Epidermal melanocyte (primary cell): Measurements from ENCODE around the gene IL6ST.

ENCODE experiments used
- DNase-seq: peaks from one replicate; pipeline ENCODE4 v3.0.0; 2011; ENCODE audit warnings: low spot score; ENCODE audit not compliant: insufficient read length

IL6ST gene

DNA sequence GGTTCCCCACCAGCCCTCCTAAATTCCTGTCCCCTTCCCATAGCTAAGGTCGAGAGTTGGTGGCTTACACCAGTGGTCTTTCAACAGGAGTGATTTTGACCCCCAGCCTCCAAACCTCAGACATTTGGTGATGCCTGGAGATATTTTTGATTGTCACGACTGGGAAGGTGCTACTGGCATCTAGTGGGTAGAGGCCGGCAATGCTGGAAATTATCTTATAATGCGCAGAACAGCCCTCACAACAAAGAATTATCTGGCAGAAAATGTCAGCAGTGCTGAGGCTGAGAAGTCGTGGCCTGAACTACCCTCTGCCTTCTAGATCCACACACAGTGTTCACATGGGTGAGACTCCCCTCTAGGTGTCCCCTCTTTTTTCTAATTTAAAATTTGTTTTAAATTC lies 74.0 kb downstream of the IL6ST start:
- DNase-seq: no peak

DNA sequence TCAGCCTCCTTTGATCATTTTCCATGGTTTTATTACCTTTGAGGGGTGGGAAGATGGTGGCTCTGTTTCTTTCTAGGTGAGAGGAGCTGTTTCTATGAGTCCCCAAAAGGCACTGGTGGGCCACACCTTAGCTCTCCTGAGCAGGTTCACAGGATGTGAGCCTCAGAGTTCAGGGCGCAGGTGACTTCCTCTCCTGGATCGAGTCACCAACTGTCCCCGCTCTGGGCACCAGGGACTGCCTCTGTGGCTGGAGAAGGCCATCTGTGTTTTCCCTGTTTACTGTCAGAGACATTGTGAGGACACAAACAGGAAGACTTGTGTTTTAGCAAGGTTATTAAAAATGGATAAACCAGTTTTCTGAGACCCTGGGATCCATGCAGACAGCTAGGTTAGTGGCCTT lies 75.1 kb downstream of the IL6ST start:
- no peak for DNase-seq

DNA sequence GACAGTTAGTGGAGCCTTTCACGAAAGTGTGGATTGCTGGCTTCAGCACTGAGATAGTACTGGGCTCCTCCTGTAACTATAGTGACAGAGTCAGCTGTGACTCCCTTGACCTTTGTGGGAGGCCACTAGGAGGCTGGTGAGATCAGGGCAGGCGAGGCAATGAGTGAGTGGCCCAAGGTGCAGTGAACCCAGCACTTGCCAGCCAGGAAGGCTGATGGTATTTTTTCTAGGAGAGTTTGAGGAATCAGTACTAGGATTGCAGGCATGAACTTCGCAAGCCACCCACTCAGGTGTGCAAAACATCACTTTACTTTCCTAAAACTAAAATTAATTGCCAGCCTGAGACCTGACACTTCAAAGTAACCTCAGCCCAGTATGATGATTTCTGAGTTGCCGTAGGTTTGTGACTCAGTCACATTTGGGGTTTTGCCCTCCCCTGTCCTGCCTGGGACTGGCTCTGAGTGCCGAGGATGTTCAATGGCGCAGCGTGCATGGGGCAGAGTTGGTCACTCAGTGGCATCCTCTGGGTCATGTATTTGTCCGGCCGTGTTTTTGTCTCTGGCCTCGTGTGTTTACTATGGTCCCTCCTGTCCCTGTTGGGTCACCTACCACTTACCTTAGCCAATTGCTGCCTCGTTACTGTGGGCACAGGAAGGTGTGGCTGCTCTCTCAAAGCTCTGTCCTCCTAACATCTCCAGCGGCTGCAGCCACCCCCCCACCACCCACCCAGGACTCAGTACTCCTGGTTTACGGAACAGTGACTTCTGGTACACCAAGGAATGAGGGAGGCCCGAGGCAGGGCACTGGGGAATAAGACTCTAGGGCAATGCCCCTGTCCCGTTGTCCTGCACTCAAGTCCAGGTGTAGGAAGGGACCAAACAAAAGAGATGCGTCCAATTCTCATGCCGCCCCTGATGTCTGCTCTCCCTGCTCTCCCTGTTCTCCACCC lies 76.4 kb downstream of the IL6ST start:
- DNase-seq: no peak

DNA sequence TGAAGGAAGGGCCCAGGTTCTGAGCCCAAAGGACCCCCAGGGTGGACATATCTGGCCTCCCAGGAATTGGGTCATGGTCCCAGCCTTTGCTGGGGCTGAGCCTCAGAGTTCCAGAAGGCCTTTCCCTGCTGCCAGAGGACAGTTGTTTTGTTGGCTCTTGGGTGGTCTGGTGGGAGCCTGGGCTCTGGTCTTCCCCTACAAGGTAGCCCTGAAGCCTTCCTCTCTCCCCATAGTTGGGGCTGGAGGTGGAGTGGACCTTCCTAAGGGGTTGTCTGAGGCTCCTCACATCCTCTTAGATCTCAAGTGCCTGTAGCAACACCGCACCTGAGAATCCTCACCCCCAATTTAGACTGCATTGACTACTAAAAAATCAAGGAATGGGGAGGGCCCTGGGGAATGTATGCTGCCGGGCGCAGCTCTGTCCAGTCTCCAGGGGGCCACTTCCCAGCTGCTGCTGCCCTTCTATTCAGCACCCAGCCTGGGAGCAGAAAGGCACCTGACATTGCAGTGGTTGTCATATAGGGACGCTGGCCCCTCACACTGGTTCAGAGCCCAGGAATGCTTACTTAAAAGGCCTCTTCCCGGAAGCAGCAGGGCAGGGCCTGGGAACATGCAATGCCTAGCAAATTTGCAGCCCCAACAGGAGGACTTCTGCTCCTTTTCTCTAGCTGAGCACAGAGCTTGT lies 77.2 kb downstream of the IL6ST start:
- no peak for DNase-seq

DNA sequence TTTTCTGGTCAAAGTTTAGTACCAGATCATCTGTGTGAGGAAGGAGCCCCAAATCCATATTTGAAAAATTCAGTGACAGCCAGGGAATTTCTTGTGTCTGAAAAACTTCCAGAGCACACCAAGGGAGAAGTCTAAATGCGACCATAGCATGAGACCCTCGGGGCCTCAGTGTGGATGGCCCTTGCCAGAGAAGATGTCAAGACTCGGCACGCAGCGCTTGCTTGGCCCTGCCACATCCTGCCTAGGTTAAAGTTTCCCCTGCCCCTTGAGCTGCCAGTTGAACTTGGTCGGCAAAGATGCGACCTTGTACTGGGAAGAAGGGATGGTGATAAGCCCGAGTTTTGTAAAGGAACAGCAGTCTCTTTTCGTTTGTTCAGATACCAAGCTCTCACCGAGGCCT lies 77.8 kb downstream of the IL6ST start:
- DNase-seq: no peak

DNA sequence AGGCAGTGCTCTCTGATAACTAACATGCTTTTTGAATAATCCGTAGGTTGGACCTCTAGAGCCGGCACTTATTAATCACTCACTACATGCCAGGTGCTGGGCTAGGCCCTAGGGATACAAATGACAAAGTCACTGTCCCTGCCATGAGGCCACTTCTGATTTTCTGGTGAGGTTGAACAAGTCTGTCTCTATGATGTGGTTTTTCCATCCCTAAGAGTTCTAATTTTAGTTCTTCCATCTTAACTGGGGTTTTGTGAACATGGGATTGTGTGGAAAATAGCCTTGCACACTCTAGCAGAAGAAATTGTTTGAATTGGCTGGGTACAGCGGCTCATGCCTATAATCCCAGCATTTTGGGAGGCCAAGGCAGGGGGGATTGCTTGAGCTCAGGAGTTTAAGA lies 79.0 kb downstream of the IL6ST start:
- no peak for DNase-seq

DNA sequence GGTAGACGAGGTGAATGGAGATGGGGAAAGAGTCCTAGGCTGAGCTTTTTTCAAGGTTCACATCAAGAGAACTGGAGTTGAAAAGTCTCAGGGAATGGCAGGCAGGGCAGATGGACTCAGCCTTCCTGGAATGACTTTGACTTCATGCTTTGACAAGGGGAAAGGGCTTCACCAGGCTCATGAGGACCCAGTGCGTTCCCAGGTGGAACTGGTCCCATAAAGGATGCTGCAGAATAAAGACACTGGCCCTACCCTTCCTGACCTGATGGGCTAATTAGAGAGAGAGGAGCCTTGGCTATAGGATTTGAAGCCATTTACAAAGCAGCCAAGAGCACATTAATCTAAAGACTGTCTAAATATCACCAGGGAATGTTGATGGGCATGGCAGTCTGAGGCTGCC lies 79.8 kb downstream of the IL6ST start:
- DNase-seq: no peak

DNA sequence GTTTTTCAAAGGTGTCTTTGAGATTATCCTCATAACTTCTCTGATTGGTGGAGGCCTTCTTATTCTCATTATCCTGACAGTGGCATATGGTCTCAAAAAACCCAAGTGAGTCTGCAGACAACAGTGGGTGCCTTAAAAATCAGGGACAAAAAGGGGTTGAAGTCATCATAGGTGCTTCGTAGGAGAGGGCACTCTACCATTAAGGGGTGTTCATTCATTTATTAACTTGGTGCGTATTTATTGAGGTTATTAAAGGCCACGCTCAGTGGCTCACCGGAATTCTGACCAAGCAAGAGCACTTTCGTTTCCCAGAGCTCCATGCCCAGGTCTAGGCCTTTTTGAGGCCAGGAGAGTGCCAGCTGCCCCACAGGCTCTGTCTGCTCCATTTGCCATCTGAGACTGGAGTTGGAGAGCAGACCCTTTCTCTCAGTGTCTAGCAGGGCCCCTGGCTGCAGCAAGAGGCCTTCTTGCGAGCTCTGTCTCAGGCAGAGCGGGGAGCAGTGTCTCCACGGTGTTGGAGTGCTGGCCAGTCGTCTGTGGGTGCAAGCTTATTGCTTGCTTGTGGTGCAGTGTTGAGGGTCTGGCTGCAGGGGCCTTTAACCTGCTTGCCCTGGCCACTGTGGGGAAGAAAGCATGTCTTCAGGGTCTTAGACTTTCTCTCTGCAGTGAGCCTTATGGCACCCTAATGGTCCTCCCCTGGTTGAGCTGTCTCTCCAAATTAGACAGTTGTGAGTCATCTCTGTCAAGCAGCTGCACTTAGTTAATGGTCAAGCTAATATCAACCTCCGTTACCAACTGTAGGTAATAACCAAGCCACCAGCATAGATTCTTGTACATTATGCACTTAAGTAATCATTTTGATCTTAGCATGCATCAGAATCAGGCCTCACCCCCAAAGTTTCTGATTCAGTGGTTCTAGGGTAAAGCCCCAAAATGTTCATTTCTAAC lies 81.0 kb downstream of the IL6ST start:
- no peak for DNase-seq

DNA sequence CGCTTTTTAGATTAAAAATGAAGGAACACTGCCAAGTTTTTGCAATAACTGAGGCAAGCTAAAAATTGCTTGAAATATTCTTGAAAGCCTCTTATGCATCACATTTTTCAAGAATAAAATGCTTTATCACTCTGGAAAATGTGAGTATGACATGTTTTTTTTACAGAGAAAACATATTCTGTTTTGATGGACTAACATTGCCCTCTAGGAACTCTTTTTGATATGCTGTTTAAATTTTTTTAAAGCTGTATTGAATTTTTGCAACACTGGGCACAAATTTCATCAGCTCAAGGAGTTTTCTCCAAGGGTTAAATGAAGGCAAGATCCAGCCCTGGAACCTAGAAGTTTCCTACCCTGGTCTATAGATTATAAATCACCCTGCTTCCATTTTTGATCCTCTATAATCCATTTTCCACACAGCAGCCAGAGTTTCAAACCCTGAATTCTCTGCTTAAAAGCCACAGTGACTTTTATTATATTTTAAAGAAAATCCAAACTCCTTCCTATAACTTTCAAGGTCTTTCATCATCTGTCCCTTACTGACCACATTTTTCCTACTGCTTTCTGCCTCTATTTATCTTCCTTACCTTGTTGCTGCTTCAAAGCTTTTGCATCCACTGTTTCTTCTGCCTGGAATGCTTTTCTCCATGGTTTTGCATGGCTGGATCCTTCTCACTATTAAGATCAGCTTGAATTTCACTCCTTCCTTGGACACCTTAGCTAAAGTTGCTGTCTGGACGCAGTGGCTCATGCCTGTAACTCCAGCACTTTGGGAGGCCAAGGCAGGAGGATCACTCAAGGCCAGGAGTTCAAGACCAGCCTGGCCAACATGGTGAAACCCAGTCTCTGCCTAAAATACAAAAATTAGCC lies 82.7 kb downstream of the IL6ST start:
- no peak for DNase-seq

DNA sequence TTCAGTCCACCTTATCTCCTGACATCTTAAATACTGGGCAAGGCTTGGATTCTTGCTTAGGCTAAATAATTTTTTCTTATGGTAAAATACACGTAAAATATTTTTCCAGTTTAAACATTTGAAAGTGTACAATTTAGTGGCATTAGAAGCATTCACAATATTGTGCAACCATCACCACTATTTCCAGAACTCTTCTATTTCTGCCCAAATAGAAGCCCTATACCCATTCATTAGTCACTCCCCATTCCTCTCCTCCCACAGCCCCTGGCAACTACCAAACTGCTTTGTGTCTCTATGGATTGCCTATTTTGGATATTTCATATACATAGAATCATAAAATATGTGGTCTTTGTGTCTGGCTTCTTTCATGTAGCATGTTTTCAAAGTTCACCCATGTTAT lies 86.0 kb downstream of the IL6ST start:
- no peak for DNase-seq

DNA sequence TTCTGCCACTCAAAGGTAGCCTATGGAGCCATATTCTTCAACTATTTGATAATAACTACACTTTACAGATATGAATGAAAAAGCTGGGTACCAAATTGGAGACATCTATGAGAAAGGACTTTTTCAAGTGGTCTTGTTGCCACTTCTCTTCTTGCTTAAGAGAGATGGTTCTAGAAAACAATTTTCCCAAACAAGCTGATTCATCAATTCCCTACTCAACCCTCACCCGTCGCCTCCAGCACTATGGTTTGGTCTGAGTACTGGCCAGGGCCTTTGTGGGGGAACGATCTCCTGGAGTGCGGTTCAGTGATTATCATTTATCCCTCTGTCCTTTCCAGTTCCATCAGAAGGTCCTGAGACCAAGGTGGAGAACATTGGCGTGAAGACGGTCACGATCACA lies 86.8 kb downstream of the IL6ST start:
- no peak for DNase-seq

DNA sequence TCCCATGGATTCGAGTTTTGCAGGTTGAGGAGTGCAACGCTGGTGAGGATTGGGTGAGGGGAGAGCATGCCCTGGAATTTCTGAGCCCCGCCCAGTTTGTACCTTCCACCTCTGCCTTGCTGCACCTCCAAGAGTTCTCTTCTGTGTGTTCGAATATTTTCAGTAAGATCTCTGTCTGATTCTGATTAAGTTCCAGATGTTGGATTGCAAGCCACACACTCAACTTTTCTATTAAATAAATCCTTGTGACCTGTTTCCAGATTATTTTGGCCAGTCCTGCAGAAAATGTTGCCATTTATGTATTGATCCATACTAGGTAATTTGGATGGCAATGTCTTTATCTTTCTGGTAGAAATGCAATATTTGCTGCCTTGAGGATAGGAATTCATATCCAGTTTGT lies 89.5 kb downstream of the IL6ST start:
- DNase-seq: no peak

DNA sequence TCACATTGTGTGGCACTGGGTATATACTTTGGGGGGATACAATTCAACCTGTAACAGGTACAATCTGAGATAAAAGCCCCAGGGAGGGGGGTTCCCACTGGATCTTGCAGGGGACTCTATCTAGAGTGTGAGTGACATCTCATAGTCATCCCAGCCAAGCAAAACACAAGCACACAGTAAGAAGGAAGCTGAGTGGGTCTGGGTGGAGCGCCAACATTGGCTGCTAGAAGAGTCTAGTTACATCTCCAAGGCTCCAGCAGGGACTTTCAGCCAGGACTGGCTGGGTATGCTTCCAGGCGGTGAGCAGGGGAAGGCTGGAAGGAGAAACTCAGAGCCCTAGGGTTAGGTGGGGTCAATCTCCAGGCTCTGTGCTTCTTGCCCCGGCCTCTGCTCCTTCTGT lies 90.6 kb downstream of the IL6ST start:
- DNase-seq: no peak

DNA sequence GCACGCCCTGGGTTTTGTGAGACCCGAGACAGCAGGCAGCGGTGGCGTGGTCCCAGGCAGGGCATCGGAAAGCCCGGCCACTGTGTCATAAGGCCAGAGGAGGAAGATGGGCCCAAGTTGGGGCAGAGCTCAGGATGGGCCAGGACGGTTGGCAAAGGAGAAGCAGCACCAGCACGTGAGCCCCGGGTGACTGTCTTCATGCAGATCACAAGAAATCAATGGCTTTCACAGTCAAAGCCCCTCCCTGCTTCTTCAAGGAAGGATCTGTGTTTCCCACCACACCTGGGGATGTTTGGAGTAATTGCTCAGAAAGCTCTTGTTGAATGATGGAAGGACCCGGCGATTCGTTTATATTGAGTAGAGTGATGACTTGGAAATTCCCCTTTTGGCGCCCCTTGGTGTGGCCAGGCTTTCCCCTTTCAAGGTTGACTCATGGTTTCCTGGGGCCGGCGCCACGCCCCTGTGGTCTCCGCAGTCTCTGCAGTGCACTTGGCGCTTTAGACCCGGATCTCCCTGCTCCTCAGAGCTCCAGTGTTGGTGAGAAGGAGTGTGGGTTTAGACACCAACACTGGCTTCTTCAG lies 91.6 kb downstream of the IL6ST start:
- DNase-seq: no peak

DNA sequence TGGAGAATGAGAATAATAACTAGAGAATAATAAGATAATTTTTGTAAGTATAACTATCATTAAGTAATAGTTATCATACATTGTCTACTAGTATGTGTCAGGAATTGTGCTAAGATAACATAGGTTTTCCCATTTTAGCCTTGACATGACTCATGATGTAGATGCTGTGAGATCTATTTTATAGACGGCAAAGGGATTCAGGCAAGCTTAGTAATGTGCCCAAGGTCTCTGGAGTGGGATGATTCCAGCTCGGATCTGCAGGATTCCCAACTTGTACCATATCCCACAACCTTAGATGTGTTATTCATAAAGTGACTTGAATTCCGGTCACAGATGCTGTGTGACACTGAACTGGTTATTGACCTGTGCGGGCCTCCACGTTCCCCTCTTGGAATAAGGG lies 92.1 kb downstream of the IL6ST start:
- no peak for DNase-seq

DNA sequence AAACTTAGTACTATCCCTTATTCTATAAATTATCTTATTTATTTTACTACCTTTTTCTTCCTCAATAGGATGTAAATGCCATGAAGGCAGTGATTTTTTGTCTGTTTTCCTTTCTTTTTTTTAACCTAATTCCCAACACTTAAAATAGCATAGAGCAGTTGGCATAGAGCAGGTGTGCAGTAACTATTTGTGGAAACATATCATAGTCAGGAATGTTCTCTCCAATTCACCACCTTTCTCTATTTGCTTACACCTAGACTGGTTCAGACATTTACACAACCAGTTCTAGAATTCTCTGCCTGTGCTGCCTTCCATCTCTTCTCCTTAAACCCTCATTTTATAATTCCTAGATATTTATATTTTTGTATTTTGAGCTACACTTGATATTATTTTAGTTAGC lies 94.0 kb downstream of the IL6ST start:
- no peak for DNase-seq

DNA sequence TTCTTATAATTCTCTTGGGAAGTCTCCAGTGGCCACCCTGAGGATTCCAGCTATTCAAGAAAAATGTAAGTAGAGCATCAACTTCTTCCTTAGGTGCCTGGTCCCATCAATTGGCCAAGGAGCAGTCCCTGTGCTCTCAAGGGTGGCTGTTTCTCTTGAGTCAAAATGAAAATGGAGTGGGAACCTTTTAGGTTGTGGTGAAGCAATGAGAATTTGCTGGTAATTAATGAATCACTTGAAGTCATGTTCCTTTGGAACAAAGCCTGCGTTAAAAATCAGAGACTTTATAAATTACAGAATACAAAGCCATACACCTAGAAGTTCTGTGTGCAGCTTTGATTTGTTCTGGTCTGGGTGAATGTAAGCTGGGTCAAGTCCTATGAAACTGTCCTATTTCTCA lies 94.7 kb downstream of the IL6ST start:
- DNase-seq: no peak

DNA sequence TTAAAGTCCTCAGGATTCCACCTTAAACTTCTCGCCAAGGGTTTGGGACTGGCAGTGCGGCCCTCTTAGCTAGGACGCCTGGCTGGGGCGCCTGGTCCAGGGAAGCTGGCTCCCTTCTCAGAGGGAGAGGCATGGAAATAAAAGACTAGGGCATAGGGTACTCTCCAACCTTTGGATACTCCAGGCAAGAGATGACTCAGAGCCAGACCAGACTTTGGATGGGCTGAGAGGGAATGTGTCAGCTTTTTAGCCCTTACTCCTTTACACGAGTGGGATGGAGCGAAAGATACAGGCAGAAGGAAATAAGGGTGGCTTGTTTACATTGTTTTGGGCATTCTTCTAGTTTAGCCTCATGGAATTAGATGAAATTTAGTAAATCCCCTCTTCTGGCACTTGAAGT lies 95.4 kb downstream of the IL6ST start:
- no peak for DNase-seq

DNA sequence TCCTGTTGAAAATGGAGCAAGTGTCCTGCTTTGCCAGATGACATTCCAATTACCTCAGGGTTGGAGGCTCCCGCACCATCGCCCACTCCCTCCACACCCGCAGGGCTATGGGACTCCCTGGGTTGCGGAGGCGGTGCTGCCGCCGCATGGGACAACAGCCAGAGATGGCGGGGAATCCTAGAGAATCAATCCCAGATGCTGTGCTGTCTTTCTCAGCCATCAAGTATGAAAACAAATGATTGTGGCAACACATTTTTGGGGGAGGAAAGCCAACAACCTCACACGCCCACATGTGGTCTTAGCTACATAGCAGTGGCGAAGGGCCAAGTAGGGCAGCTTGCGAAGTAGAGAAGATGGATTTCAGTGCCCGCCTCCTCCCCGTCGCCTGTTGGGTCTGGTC lies 96.9 kb downstream of the IL6ST start:
- peak; percentile 63 for DNase-seq

DNA sequence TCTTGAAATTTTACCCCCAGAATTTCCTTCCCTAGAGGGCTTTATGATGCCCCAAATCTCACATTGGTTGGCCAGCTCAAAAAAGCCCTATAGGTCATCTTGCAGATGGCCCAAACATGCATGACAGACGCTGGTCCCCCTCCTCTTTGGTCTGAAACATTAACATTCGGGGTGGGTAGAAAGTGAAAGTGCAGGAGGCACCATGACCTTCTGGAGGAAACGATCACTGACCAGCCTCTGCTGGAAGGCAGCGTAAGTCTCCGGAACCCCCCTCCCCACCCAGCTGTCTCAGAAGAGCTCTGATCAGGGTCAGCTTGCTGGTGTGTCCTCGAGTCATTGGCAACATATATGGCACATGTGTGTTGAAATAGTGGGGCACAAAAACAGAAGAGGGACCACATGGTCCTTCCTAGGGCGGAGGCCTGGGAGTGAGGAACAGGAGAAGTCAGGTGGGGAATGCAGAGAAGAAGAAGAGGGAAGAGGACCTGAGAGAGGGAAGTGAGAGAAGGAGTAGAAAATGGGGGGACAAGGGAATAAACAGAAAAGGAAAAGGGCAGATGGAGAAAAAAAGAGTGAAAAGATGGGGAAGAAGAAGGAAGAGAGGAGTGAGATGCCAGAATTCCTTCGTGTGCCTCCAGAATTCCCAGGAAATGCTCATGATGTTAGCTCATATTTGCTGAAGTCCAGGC lies 97.4 kb downstream of the IL6ST start:
- DNase-seq: no peak
